Gastrocnemius medialis (tissue), 4 donors: ENCODE results near the gene KEAP1.

Experiments
- CTCF ChIP-seq, 5 experiments: fragments of 450-650 bp in 3 of 5; fragments of 200-600 bp in 2 of 5; sonication (generic) in 2 of 5; IDR thresholded peaks in 4 of 5; conservative IDR thresholded peaks in 1 of 5; 1 replicate in 4 of 5; 2 replicates in 1 of 5; pipeline ENCODE4 v1.5.1; 2016 to 2019; ENCODE audit warnings: antibody characterized with exemption in 5 of 5, mild to moderate bottlenecking in 3 of 5, moderate library complexity in 3 of 5
- POLR2A ChIP-seq, 2 donors: fragments of 450-650 bp; IDR thresholded peaks; one replicate each; pipeline ENCODE4 v1.6.1; 2017; ENCODE audit warnings: antibody characterized with exemption in 2 of 2, mild to moderate bottlenecking in 2 of 2, moderate library complexity in 2 of 2

- TF ChIP-seq CTCF (IDR thresholded peaks at IDR 0.05 in 4 of 5, conservative IDR thresholded peaks at IDR 0.05 in 1 of 5) = no peak
- TF ChIP-seq POLR2A (IDR thresholded peaks at IDR 0.05) = no peak
Observed at GRCh38 chr19:10500247-10500592, 2.9 kb downstream of the KEAP1 start.
